SH-SY5Y (cell line): ENCODE measurements around the gene SLC25A51.

ENCODE experiments used
- GATA2 ChIP-seq: IDR thresholded peaks from 2 replicates; pipeline ENCODE4 v1.6.1; 2011; ENCODE audit warnings: mild to moderate bottlenecking, low read depth, low read length
- GATA3 ChIP-seq: IDR thresholded peaks from 2 replicates; pipeline ENCODE4 v1.6.1; 2011; ENCODE audit warnings: low read depth, mild to moderate bottlenecking, low read length, moderate library complexity

DNA sequence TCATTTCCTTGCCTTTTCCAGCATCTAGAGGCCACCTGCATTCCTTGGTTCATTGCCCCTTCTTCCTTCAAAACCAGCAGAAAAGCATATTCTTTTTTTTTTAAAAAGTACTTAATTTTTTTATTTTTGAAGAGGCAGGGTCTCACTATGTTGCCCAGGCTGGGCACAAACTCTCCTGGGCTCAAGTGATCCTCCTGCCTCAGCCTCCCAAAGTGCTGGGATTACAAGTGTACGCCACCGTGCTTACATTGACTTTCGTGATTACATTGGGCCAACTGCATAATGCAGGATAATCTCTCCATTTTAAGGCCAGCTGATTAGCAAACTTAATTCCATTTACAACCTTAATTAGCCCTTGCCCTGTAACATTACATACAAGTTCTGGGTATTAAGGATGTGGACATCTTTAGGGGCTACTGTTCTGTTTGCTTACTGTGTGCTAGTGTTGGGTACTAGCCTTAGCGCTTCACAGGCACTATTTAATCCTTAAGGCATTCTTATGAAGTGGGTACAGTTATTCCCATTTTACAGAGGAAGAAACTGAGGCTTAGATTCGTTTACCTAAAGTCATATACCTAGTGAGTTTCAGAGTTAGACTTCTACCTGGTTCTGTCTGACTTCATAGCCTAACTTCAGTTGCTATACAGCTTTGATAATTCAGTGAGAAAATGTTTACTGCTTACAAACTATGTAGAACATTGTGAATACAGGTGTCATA is 33.7 kb downstream of the SLC25A51 start:
- TF ChIP-seq GATA3: no peak
- no peak for TF ChIP-seq GATA2
